ENCODE results near the gene FYCO1.

- no peak for TF ChIP-seq GATA3 (IDR thresholded peaks at IDR 0.05; ENCODE audit: low read depth, low read length)
- no peak for TF ChIP-seq GATA2 (IDR thresholded peaks at IDR 0.05; ENCODE audit: low read depth, low read length)
Observed at GRCh38 chr3:46020766-46021510, 25.3 kb upstream of the FYCO1 start.
